Measurements from ENCODE around the gene RFX6. TPM values are rescaled to one million over a fixed set of nuclear protein-coding genes. Genes with fewer than 3 reads are reported as not detected.
"Not testable (repeated sequence)": the region's sequence is repeated elsewhere in the genome, so short reads cannot be mapped to it uniquely, and the experiment has no call there.

The RFX6 gene, protein sequence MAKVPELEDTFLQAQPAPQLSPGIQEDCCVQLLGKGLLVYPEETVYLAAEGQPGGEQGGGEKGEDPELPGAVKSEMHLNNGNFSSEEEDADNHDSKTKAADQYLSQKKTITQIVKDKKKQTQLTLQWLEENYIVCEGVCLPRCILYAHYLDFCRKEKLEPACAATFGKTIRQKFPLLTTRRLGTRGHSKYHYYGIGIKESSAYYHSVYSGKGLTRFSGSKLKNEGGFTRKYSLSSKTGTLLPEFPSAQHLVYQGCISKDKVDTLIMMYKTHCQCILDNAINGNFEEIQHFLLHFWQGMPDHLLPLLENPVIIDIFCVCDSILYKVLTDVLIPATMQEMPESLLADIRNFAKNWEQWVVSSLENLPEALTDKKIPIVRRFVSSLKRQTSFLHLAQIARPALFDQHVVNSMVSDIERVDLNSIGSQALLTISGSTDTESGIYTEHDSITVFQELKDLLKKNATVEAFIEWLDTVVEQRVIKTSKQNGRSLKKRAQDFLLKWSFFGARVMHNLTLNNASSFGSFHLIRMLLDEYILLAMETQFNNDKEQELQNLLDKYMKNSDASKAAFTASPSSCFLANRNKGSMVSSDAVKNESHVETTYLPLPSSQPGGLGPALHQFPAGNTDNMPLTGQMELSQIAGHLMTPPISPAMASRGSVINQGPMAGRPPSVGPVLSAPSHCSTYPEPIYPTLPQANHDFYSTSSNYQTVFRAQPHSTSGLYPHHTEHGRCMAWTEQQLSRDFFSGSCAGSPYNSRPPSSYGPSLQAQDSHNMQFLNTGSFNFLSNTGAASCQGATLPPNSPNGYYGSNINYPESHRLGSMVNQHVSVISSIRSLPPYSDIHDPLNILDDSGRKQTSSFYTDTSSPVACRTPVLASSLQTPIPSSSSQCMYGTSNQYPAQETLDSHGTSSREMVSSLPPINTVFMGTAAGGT
- total RNA-seq: not detected

DNA sequence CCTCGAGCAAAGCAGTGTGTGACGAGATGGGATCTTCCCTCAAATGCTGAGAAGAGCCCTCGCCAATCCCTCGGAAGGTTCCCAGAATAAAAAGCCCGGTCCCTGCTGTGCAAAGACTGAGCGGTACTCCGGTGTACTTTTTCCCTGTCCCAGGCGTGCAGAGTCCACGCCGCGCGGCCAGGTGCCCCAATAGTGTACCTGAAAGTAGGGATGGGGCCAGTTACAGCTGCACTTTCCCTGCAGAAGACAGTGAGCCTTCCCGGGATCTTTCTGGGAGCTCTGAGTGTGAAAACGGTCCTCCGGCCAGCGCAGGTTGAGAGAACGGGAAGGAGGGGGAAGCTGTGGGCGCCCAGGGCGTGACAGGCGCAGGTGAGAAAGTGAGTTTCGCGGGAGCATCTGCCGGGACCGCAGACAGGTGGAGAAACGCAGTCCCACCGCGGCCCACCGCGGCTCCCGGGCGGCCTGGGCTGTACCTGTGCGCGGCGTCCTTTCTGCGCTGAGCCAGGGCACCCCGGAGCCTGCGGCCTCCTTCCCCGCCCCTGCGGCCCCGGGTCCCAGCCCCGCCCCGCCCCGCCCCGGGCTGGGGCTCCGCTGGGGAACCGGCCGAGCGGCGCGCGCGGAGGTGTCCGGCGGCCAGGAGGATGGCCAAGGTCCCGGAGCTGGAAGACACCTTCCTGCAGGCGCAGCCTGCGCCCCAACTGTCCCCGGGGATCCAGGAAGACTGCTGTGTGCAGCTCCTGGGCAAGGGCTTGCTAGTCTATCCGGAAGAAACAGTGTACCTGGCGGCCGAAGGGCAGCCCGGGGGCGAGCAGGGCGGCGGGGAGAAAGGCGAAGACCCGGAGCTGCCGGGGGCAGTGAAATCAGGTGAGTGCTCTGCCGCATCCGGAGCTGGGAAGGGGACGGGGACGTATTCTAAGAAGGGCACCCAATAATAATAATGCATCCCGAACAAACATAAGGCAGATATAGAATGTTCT, at the start of gene RFX6:
TSS of gene RFX6 (plus strand) at position 608 of the 977 bp plus-strand sequence. CDS start at position 642, 34 bp downstream.
- ATAC-seq (ENCODE audit: insufficient number of reproducible peaks, low FRiP score, low read depth): no peak
- H3K4me3 ChIP-seq: peak within 1 kb of the TSS; percentile 47

DNA sequence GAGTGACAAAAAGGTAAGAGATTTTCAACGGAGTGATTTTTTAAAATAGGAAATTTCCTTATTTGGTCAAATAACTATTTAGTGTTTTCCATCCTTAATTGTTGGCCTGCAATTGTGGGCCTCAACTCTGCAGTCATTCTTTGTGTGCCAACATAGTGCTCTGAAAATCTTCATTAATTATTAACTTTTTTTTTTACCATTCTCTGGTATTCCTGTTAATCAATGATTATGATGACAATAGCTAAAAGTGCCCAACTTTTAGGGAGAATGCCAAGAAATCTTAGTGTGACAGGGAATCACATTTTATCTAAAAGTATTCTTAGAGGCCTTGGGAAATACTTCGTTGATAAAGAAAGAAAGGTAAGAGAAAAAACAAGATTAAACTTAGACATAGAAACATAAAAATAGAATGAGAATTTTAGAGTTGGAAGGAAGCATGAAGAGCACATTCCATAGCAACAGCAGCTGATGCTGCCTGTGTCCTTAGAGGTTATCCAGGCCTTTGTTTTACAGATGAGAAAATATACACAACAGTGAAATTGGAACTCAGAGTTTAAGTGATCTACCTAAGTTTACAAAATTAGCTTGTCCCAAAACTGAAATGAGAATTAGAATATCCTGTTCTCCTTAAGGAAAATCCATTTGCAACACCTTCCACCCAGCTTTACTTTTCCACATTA, 49.3 kb upstream of the RFX6 start:
- Histone ChIP-seq H3K36me3 (no peaks in the 10 kb centered on the region), H3K9me3 (no peaks in the 10 kb centered on the region), H3K27ac (no peak overlapping the region), H3K4me3 (no peak overlapping the region), H3K4me1 (ENCODE audit: control insufficient read depth in 1 of 2, low read depth in 2 of 2) (no peaks in the 10 kb centered on the region), H3K27me3 (replicated peaks; ENCODE audit: insufficient read depth) (no peaks in the 10 kb centered on the region)
- ATAC-seq (ENCODE audit: insufficient number of reproducible peaks, low FRiP score, low read depth) (no peak), DNase-seq (ENCODE audit: low spot score) (no peak)
- TF ChIP-seq, protein P1, sequence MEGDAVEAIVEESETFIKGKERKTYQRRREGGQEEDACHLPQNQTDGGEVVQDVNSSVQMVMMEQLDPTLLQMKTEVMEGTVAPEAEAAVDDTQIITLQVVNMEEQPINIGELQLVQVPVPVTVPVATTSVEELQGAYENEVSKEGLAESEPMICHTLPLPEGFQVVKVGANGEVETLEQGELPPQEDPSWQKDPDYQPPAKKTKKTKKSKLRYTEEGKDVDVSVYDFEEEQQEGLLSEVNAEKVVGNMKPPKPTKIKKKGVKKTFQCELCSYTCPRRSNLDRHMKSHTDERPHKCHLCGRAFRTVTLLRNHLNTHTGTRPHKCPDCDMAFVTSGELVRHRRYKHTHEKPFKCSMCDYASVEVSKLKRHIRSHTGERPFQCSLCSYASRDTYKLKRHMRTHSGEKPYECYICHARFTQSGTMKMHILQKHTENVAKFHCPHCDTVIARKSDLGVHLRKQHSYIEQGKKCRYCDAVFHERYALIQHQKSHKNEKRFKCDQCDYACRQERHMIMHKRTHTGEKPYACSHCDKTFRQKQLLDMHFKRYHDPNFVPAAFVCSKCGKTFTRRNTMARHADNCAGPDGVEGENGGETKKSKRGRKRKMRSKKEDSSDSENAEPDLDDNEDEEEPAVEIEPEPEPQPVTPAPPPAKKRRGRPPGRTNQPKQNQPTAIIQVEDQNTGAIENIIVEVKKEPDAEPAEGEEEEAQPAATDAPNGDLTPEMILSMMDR (IDR thresholded peaks at IDR 0.05): no peak

More for the DNA sequence above, at the start of gene RFX6:
- H3K9me3 ChIP-seq: no peaks in the 10 kb centered on the region
- no peak for DNase-seq (ENCODE audit: low spot score)
- TF ChIP-seq, protein P1 (IDR thresholded peaks at IDR 0.05): no peak
- no peaks in the 10 kb centered on the region for H3K27me3 ChIP-seq (replicated peaks; ENCODE audit: insufficient read depth)
- H3K4me1 ChIP-seq (ENCODE audit: control insufficient read depth in 1 of 2, low read depth in 2 of 2): no peaks in the 10 kb centered on the region
- no peaks in the 10 kb centered on the region for H3K36me3 ChIP-seq
- H3K27ac ChIP-seq: no peak within 1 kb of the TSS

DNA sequence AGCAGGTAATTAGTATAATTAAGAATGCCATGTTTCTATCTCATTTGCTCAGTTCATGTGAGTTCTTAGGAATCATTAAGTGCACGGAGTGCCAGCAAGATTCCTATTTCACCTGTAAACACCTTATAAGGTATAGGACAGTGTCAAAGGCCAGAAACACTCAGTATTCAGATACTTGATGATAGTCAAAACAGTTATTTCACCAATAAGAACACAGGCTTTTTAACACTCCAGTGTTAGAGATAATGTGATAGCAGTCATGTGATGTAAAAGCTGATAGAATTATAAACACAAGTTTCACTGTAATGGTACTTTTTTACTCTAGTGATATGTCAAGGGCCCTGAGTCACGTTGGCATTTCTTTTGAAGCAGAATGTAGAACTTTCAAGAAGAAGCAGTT, 48.1 kb upstream of the RFX6 start, which contains the start of gene GPRC6A:
TSS of gene GPRC6A (minus strand) at position 101 of the 400 bp plus-strand sequence. CDS start at position 31, 70 bp downstream.
- Histone ChIP-seq H3K36me3 (no peaks in the 10 kb centered on the region), H3K27me3 (replicated peaks; ENCODE audit: insufficient read depth) (no peaks in the 10 kb centered on the region), H3K4me3 (no peak within 1 kb of the TSS), H3K9me3 (no peaks in the 10 kb centered on the region), H3K27ac (no peak within 1 kb of the TSS), H3K4me1 (ENCODE audit: control insufficient read depth in 1 of 2, low read depth in 2 of 2) (no peaks in the 10 kb centered on the region)
- TF ChIP-seq, protein P1 (IDR thresholded peaks at IDR 0.05): no peak
- ATAC-seq (ENCODE audit: insufficient number of reproducible peaks, low FRiP score, low read depth) (no peak), DNase-seq (ENCODE audit: low spot score) (no peak)

DNA sequence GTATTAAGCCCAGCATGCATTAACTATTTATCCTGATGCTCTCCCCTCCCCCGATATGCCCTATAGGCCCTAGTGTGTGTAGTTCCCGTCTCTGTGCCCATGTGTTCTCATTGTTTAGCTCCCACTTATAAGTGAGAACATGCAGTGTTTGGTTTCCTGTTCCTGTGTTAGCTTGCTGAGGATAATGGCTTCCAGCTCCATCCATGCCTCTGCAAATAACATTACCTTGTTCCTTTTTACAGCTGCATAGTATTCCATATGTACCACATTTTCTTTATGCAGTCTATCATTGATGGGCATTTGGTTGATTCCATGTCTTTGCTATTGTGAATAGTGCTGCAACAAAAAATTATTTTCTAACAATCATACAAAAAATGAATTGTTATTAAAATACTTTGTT, 42.5 kb upstream of the RFX6 start:
- H3K4me3 ChIP-seq; H3K27me3 ChIP-seq (replicated peaks; ENCODE audit: insufficient read depth); H3K4me1 ChIP-seq (ENCODE audit: control insufficient read depth in 1 of 2, low read depth in 2 of 2); H3K27ac ChIP-seq; H3K36me3 ChIP-seq; ATAC-seq (ENCODE audit: insufficient number of reproducible peaks, low FRiP score, low read depth); DNase-seq (ENCODE audit: low spot score); H3K9me3 ChIP-seq: not testable (repeated sequence)

Measured in thoracic aorta (tissue), 2 donors.